ENCODE data around the gene BLVRB. TPM values are rescaled to one million over a fixed set of nuclear protein-coding genes. Genes with fewer than 3 reads are reported as not detected.

The BLVRB gene
- total and polyA plus RNA-seq, 2 of the 8 experiments (the other 6 are each of a cell fraction or from before 2014, with no cell fraction given) = 28.7 to 182 TPM

DNA sequence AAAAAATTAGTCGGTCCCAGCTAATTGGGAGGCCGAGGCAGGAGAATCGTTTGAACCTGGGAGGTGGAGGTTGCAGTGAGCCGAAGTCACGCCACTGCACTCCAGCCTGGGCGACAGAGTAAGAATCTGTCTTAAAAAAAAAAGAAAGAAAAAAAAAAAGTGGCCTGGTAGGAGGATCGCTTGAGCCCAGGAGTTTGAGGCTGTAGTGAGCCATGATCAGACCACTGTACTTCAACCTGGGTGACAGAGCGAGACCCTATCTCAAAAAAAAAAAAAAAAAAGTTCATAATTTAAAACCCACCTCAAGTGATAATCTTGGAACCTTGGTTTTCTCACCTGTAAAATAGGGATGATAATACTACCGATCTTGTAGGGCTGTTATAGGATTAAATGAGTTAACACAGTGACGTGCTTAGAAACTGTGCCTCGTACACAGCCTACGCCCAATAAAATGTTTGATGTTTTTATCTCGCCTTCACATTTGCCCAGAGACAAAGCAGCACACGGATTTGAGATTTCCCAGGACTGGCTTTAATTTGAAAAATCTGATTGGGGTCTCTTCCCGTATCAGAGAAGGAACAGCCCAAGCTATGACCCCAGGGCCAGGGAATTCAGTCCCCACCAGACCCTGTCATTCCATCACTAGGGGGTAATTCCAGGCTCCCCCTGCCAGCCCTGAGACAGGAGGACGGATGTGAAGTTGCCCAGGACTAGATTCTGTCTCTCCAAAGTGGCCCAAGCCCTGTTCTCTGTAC is 43.4 kb downstream of the BLVRB start:
- Histone ChIP-seq H4K5ac (ENCODE audit: insufficient read length, low read depth, low read length) (no peak overlapping the region), H2BK20ac (ENCODE audit: low read length) (no peak overlapping the region), H2BK5ac (ENCODE audit: low read depth, low read length) (no peak overlapping the region), H3K4ac (replicated peaks; ENCODE audit: insufficient read length, low read depth, low read length) (no peak overlapping the region), H4K8ac (ENCODE audit: extremely low read depth, insufficient read depth, low read length) (no peak overlapping the region), H2AFZ (ENCODE audit: low read length) (no peak overlapping the region), H3K4me1 (replicated peaks in 1 of 4; ENCODE audit: control insufficient read depth in 3 of 4, insufficient read depth in 4 of 4, low read length in 3 of 4) (peaks cover 4 to 9% (median 5%) of the 10 kb centered on the region in 4 experiments; a peak in 5 of 7 replicates), H4K91ac (replicated peaks; ENCODE audit: insufficient read length, low read length) (no peak overlapping the region), H3K23me2 (ENCODE audit: low read depth, low read length) (peaks cover 12% of the 10 kb centered on the region), H2AK5ac (ENCODE audit: low read depth, low read length) (peak overlapping the region; percentile 86; the same call in 1 of the 2 replicates), H3K14ac (ENCODE audit: insufficient read length) (no peak overlapping the region), H3K56ac (replicated peaks; ENCODE audit: insufficient read length, low read depth, low read length) (no peak overlapping the region), H2BK120ac (replicated peaks; ENCODE audit: low read depth, low read length) (no peak overlapping the region), H2BK12ac (ENCODE audit: low read depth, low read length) (no peak overlapping the region), H3K79me1 (ENCODE audit: low read depth, low read length) (no peaks in the 10 kb centered on the region; the same call in 1 of the 2 replicates), H3K27me3 (replicated peaks in 1 of 4; ENCODE audit: control insufficient read depth in 3 of 4, extremely low read depth in 1 of 4, insufficient read depth in 3 of 4, low read length in 3 of 4) (no peaks in the 10 kb centered on the region; a peak in 1 of 7 replicates), H3K18ac (ENCODE audit: extremely low read depth, low read length) (no peak overlapping the region; the same call in 1 of the 2 replicates), H3K23ac (ENCODE audit: insufficient read length) (no peak overlapping the region), H3K27ac (ENCODE audit: low read depth, low read length) (no peak overlapping the region), H3K79me2 (ENCODE audit: control insufficient read depth in 1 of 2, insufficient read depth in 2 of 2, low read length in 2 of 2) (no peaks in the 10 kb centered on the region), H3K9me3 (ENCODE audit: insufficient read depth in 2 of 2, low read depth in 1 of 2, low read length in 1 of 2) (no peaks in the 10 kb centered on the region), H2BK15ac (ENCODE audit: low read length) (no peak overlapping the region), H3K4me2 (ENCODE audit: insufficient read depth in 1 of 2, low read depth in 2 of 2, low read length in 2 of 2) (peak overlapping the region in 1 of 2 experiments; percentile 54; a peak in 1 of 4 replicates), H3K4me3 (ENCODE audit: extremely low read depth in 1 of 4, insufficient read depth in 2 of 4, low read depth in 3 of 4, low read length in 4 of 4) (no peak overlapping the region), H3K9ac (replicated peaks in 1 of 4; ENCODE audit: extremely low read depth in 1 of 4, low read depth in 3 of 4, low read length in 3 of 4) (no peak overlapping the region), H4K20me1 (replicated peaks in 1 of 2; ENCODE audit: control insufficient read depth in 1 of 2, insufficient read depth in 2 of 2, low read length in 2 of 2) (no peaks in the 10 kb centered on the region), H3K36me3 (ENCODE audit: control insufficient read depth in 2 of 4, insufficient read depth in 4 of 4, low read length in 3 of 4) (peaks cover 0 to 2% (median 0%) of the 10 kb centered on the region in 4 experiments; a peak in 2 of 8 replicates)
- no peak for DNase-seq (ENCODE audit: low read depth in 1 of 2, low spot score in 2 of 2)
- POLR2A ChIA-PET (ENCODE audit: partially characterized antibody) = interaction anchor here (0.8 to 3.3 kb wide), 8 partner anchors 10 to 31 kb away, joined by 3 to 20 read pairs (median 4); partner anchors contain the start of gene SERTAD3
- WGBS, 2 experiments (ENCODE audit: extremely low coverage in 1 of 2, insufficient coverage in 1 of 2, insufficient read length in 1 of 2, insufficient replicate concordance in 2 of 2, low coverage in 1 of 2, low lambda C conversion rate in 2 of 2, missing lambda C conversion rate in 1 of 2) = 91% methylated on average over 16 of the region's 16 CpGs; no CpG with 5 or more reads in 1 of the 2 experiments
- FAIRE-seq = no peak
- CTCF ChIA-PET (ENCODE audit: partially characterized antibody) = interaction anchor here (0.5 to 4.2 kb wide), 10 partner anchors 9 to 56 kb away, joined by 3 to 39 read pairs (median 6); partner anchors contain the start of genes BLVRB, PRX and SPTBN4
- no peak for TF ChIP-seq RBBP5 (IDR thresholded peaks at IDR 0.05; ENCODE audit: borderline replicate concordance, low read depth, low read length)

All from H1 (cell line).